Naive thymus-derived CD8-positive, alpha-beta T cell (primary cell): ENCODE measurements around the gene SORCS2. TPM values are rescaled to one million over a fixed set of nuclear protein-coding genes. Genes with fewer than 3 reads are reported as not detected.

Experiments used
- ATAC-seq, 2 donors: fragments of 150-1000 bp; cut with Tn5 transposase in 1 of 2; sonication (Bioruptor Pico), chemical (Tn5 transposase) in 1 of 2; 1 replicate in 1 of 2; 2 replicates in 1 of 2; pipeline ENCODE4 v1.10.0; 2021; ENCODE audit warnings: mild to moderate bottlenecking in 2 of 2, moderate library complexity in 2 of 2
- POLR2A ChIA-PET: fragments of 350-600 bp; sonication (Branson Sonifier 250); formaldehyde crosslinking; loops from one replicate; lab custom pipeline; 2021; ENCODE audit warnings: antibody characterized with exemption; lab: Charles Lee
- DNase-seq, 10 donors: peaks; one replicate each; pipeline versions ENCODE4 v3.0.0 to v3.0.0-alpha.2; 2020 to 2022
- H3K27ac Mint-ChIP-seq, 10 donors: one replicate each; pipeline ENCODE4 v1.8.0; 2020 to 2022; ENCODE audit warnings: mild to moderate bottlenecking in 10 of 10, mixed read lengths in 10 of 10, moderate library complexity in 4 of 10, inconsistent platforms in 1 of 10
- H3K27me3 Mint-ChIP-seq, 5 donors: one replicate each; pipeline ENCODE4 v1.8.0; 2021 to 2022; ENCODE audit warnings: mixed read lengths in 5 of 5
- H3K36me3 Mint-ChIP-seq, 3 donors: one replicate each; pipeline ENCODE4 v1.8.0; 2020 to 2022; ENCODE audit warnings: mixed read lengths in 3 of 3, mild to moderate bottlenecking in 2 of 3, inconsistent platforms in 1 of 3
- H3K4me1 Mint-ChIP-seq, 4 donors: one replicate each; pipeline ENCODE4 v1.8.0; 2021 to 2022; ENCODE audit warnings: mixed read lengths in 4 of 4
- H3K4me3 Mint-ChIP-seq, 10 donors: one replicate each; pipeline ENCODE4 v1.8.0; 2020 to 2022; ENCODE audit warnings: mild to moderate bottlenecking in 10 of 10, mixed read lengths in 10 of 10, moderate library complexity in 6 of 10, inconsistent platforms in 1 of 10
- H3K9me3 Mint-ChIP-seq, 9 donors: one replicate each; pipeline ENCODE4 v1.8.0; 2020 to 2022; ENCODE audit warnings: mixed read lengths in 9 of 9, mild to moderate bottlenecking in 3 of 9, inconsistent platforms in 1 of 9, moderate library complexity in 1 of 9
- polyA plus RNA-seq, 3 donors: library from polyadenylated mRNA; unstranded; fragments of 300-500 nt; fragmentation: Illumina TruSeq; gene quantifications; one replicate each; pipeline ENCODE4 v1.2.3, GENCODE V29; 2021
- total RNA-seq, 8 experiments: library from RNA in 2 of 8; stranded (reverse) in 2 of 8; gene quantifications; one replicate each; pipeline ENCODE4 v1.2.3 and lab custom pipeline; 2021 to 2026

SORCS2 gene
- total and polyA plus RNA-seq, 5 experiments from 2014 or later: not detected

- ATAC-seq (no peak), DNase-seq (no peak)
- H3K9me3 Mint-ChIP-seq: no peaks in the 10 kb centered on the region
- H3K27ac Mint-ChIP-seq: no peak overlapping the region
- H3K36me3 Mint-ChIP-seq: no peaks in the 10 kb centered on the region
- H3K4me1 Mint-ChIP-seq: peaks cover 0 to 5% (median 0%) of the 10 kb centered on the region in 4 donors
- H3K4me3 Mint-ChIP-seq: no peak overlapping the region
- POLR2A ChIA-PET: no interaction called here
- no peaks in the 10 kb centered on the region for H3K27me3 Mint-ChIP-seq
Measured at GRCh38 chr4:7691061-7691460, 498.7 kb downstream of the SORCS2 start.

GRCh38 chr4:7691982-7692381 is 499.6 kb downstream of the SORCS2 start:
- Mint-ChIP-seq H3K36me3 (no peaks in the 10 kb centered on the region), H3K4me3 (no peak overlapping the region), H3K9me3 (no peaks in the 10 kb centered on the region), H3K4me1 (peaks cover 0 to 5% (median 0%) of the 10 kb centered on the region in 4 donors), H3K27ac (no peak overlapping the region), H3K27me3 (peaks cover 0 to 1% (median 0%) of the 10 kb centered on the region in 5 donors)
- POLR2A ChIA-PET: no interaction called here
- no peak for ATAC-seq
- no peak for DNase-seq

GRCh38 chr4:7692451-7693236 is 500.3 kb downstream of the SORCS2 start:
- ATAC-seq: no peak
- H3K4me3 Mint-ChIP-seq: no peak overlapping the region
- POLR2A ChIA-PET: no interaction called here
- H3K4me1 Mint-ChIP-seq: peaks cover 0 to 5% (median 0%) of the 10 kb centered on the region in 4 donors
- no peaks in the 10 kb centered on the region for H3K36me3 Mint-ChIP-seq
- no peaks in the 10 kb centered on the region for H3K9me3 Mint-ChIP-seq
- H3K27me3 Mint-ChIP-seq: peaks cover 0 to 8% (median 2%) of the 10 kb centered on the region in 5 donors
- no peak overlapping the region for H3K27ac Mint-ChIP-seq
- DNase-seq: no peak

- Mint-ChIP-seq H3K4me3 (no peak overlapping the region), H3K36me3 (no peaks in the 10 kb centered on the region), H3K9me3 (no peaks in the 10 kb centered on the region), H3K27ac (no peak overlapping the region), H3K4me1 (peaks cover 0 to 5% (median 0%) of the 10 kb centered on the region in 4 donors), H3K27me3 (peaks cover 0 to 11% (median 2%) of the 10 kb centered on the region in 5 donors)
- DNase-seq: no peak
- POLR2A ChIA-PET: no interaction called here
- ATAC-seq: no peak
Measured at GRCh38 chr4:7693237-7693608, 500.9 kb downstream of the SORCS2 start.

- Mint-ChIP-seq H3K27ac (no peak overlapping the region), H3K36me3 (no peaks in the 10 kb centered on the region), H3K9me3 (no peaks in the 10 kb centered on the region), H3K4me3 (no peak overlapping the region), H3K27me3 (peaks cover 2 to 16% (median 4%) of the 10 kb centered on the region in 5 donors), H3K4me1 (peaks cover 0 to 6% (median 0%) of the 10 kb centered on the region in 4 donors)
- DNase-seq (no peak), ATAC-seq (no peak)
- POLR2A ChIA-PET: no interaction called here
Measured at GRCh38 chr4:7693711-7694110, 501.4 kb downstream of the SORCS2 start.

- Mint-ChIP-seq H3K4me1 (peaks cover 0 to 6% (median 0%) of the 10 kb centered on the region in 4 donors), H3K4me3 (no peak overlapping the region), H3K9me3 (no peaks in the 10 kb centered on the region), H3K36me3 (no peaks in the 10 kb centered on the region), H3K27me3 (peaks cover 2 to 22% (median 6%) of the 10 kb centered on the region in 5 donors), H3K27ac (no peak overlapping the region)
- DNase-seq: no peak
- ATAC-seq: no peak
- POLR2A ChIA-PET: no interaction called here
Measured at GRCh38 chr4:7694324-7694723, 502.0 kb downstream of the SORCS2 start.

GRCh38 chr4:7697343-7697742 is 505.0 kb downstream of the SORCS2 start:
- no peaks in the 10 kb centered on the region for H3K9me3 Mint-ChIP-seq
- H3K27me3 Mint-ChIP-seq: peaks cover 3 to 35% (median 15%) of the 10 kb centered on the region in 5 donors
- peaks cover 0 to 3% (median 0%) of the 10 kb centered on the region in 3 donors for H3K36me3 Mint-ChIP-seq
- no peak overlapping the region for H3K27ac Mint-ChIP-seq
- ATAC-seq: no peak
- peaks cover 0 to 6% (median 0%) of the 10 kb centered on the region in 4 donors for H3K4me1 Mint-ChIP-seq
- H3K4me3 Mint-ChIP-seq: no peak overlapping the region
- POLR2A ChIA-PET: no interaction called here
- no peak for DNase-seq

GRCh38 chr4:7697821-7698220 is 505.5 kb downstream of the SORCS2 start:
- no peak overlapping the region for H3K4me3 Mint-ChIP-seq
- H3K9me3 Mint-ChIP-seq: no peaks in the 10 kb centered on the region
- DNase-seq (no peak), ATAC-seq (no peak)
- POLR2A ChIA-PET: no interaction called here
- H3K27me3 Mint-ChIP-seq: peaks cover 3 to 35% (median 16%) of the 10 kb centered on the region in 5 donors
- H3K27ac Mint-ChIP-seq: peak overlapping the region in 1 of 10 donors; percentile 65
- H3K36me3 Mint-ChIP-seq: peaks cover 0 to 3% (median 0%) of the 10 kb centered on the region in 3 donors
- peaks cover 0 to 7% (median 2%) of the 10 kb centered on the region in 4 donors for H3K4me1 Mint-ChIP-seq

GRCh38 chr4:7698584-7698983 is 506.2 kb downstream of the SORCS2 start:
- Mint-ChIP-seq H3K27me3 (peaks cover 3 to 35% (median 17%) of the 10 kb centered on the region in 5 donors), H3K27ac (no peak overlapping the region), H3K9me3 (no peaks in the 10 kb centered on the region), H3K4me3 (no peak overlapping the region), H3K36me3 (peaks cover 0 to 3% (median 0%) of the 10 kb centered on the region in 3 donors), H3K4me1 (peaks cover 0 to 9% (median 6%) of the 10 kb centered on the region in 4 donors)
- no peak for ATAC-seq
- DNase-seq: no peak
- POLR2A ChIA-PET: no interaction called here

- no peak overlapping the region for H3K27ac Mint-ChIP-seq
- ATAC-seq (no peak), DNase-seq (no peak)
- no peaks in the 10 kb centered on the region for H3K9me3 Mint-ChIP-seq
- POLR2A ChIA-PET: no interaction called here
- H3K4me1 Mint-ChIP-seq: peaks cover 0 to 9% (median 6%) of the 10 kb centered on the region in 4 donors
- H3K36me3 Mint-ChIP-seq: peaks cover 0 to 3% (median 0%) of the 10 kb centered on the region in 3 donors
- H3K4me3 Mint-ChIP-seq: no peak overlapping the region
- H3K27me3 Mint-ChIP-seq: peaks cover 3 to 35% (median 17%) of the 10 kb centered on the region in 5 donors
Measured at GRCh38 chr4:7699031-7699430, 506.7 kb downstream of the SORCS2 start.

GRCh38 chr4:7699825-7700224 is 507.5 kb downstream of the SORCS2 start:
- no peaks in the 10 kb centered on the region for H3K9me3 Mint-ChIP-seq
- POLR2A ChIA-PET: no interaction called here
- H3K4me1 Mint-ChIP-seq: peaks cover 0 to 8% (median 5%) of the 10 kb centered on the region in 4 donors
- H3K36me3 Mint-ChIP-seq: peaks cover 0 to 3% (median 0%) of the 10 kb centered on the region in 3 donors
- H3K27me3 Mint-ChIP-seq: peaks cover 3 to 35% (median 17%) of the 10 kb centered on the region in 5 donors
- DNase-seq: no peak
- no peak overlapping the region for H3K27ac Mint-ChIP-seq
- no peak overlapping the region for H3K4me3 Mint-ChIP-seq
- ATAC-seq: no peak

GRCh38 chr4:7700665-7701064 is 508.3 kb downstream of the SORCS2 start:
- H3K27me3 Mint-ChIP-seq: peaks cover 3 to 35% (median 17%) of the 10 kb centered on the region in 5 donors
- POLR2A ChIA-PET: no interaction called here
- DNase-seq: no peak
- H3K9me3 Mint-ChIP-seq: no peaks in the 10 kb centered on the region
- H3K27ac Mint-ChIP-seq: no peak overlapping the region
- peaks cover 0 to 3% (median 0%) of the 10 kb centered on the region in 3 donors for H3K36me3 Mint-ChIP-seq
- H3K4me3 Mint-ChIP-seq: no peak overlapping the region
- H3K4me1 Mint-ChIP-seq: peaks cover 0 to 8% (median 5%) of the 10 kb centered on the region in 4 donors
- no peak for ATAC-seq

- Mint-ChIP-seq H3K4me3 (no peak overlapping the region), H3K27me3 (peaks cover 3 to 33% (median 17%) of the 10 kb centered on the region in 5 donors), H3K4me1 (peaks cover under 1 to 8% (median 5%) of the 10 kb centered on the region in 4 donors), H3K36me3 (peaks cover 0 to 3% (median 0%) of the 10 kb centered on the region in 3 donors), H3K27ac (no peak overlapping the region), H3K9me3 (no peaks in the 10 kb centered on the region)
- DNase-seq: no peak
- no peak for ATAC-seq
- POLR2A ChIA-PET: no interaction called here
Measured at GRCh38 chr4:7701866-7702649, 509.7 kb downstream of the SORCS2 start.
